ENCODE data around the gene BCAS3.

DNA sequence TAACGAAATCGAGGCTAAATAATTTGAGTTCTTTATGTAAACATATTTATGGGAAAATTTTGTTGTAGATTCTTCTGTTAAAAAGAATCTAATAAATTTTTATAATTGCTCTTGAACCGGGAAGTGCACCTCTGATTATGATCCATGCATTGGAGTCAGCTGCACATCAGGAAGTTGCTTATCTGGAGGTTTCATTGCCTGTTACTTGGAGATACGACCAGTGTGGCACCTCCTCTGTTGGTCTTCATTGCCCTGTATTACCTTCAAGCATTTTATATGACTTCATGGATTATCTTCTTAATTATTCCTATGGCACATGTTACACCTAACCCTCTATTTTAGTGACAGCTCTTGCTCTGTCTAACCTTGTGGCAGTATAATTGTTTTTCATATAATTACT, 409.4 kb downstream of the BCAS3 start:
- TF ChIP-seq EZH2 (IDR thresholded peaks at IDR 0.05; ENCODE audit: insufficient read depth, poor library complexity, severe bottlenecking): no peak
- TF ChIP-seq EZH2phosphoT487 (IDR thresholded peaks at IDR 0.05; ENCODE audit: insufficient read depth, low read depth): no peak
